22Rv1 (cell line): ENCODE results near the gene PTPRD.

Experiments
- CTCF ChIP-seq: fragments of 450-650 bp; IDR thresholded peaks from 2 replicates; pipeline ENCODE4 v1.5.1; 2017; ENCODE audit warnings: mild to moderate bottlenecking
- ZFX ChIP-seq: fragments of 450-650 bp; IDR thresholded peaks from 2 replicates; pipeline ENCODE4 v1.6.1; 2017; ENCODE audit warnings: antibody characterized with exemption, borderline replicate concordance

- TF ChIP-seq CTCF (no peak), ZFX (no peak)
Measured at GRCh38 chr9:9615086-9615485, 997.7 kb downstream of the PTPRD start.
